Neural crest cell (in vitro differentiated cells): ENCODE results near the gene NUDT2. TPM values are rescaled to one million over a fixed set of nuclear protein-coding genes. Genes with fewer than 3 reads are reported as not detected.

Source experiments
- DNase-seq: peaks from one replicate; pipeline ENCODE4 v3.0.0; 2021; ENCODE audit warnings: low read depth, mixed read lengths, low spot score
- H3K27ac Mint-ChIP-seq: one replicate; pipeline ENCODE4 v1.8.0; 2021; ENCODE audit warnings: mild to moderate bottlenecking, mixed read lengths; ENCODE audit not compliant: unreplicated experiment
- H3K27me3 Mint-ChIP-seq: 2 replicates; pipeline ENCODE4 v1.8.0; 2021; ENCODE audit warnings: low read depth, mild to moderate bottlenecking, mixed read lengths
- H3K36me3 Mint-ChIP-seq: 2 replicates; pipeline ENCODE4 v1.8.0; 2021; ENCODE audit warnings: low read depth, mild to moderate bottlenecking, mixed read lengths
- H3K4me1 Mint-ChIP-seq: 2 replicates; pipeline ENCODE4 v1.8.0; 2021; ENCODE audit warnings: mixed read lengths
- H3K4me3 Mint-ChIP-seq: one replicate; pipeline ENCODE4 v1.8.0; 2021; ENCODE audit warnings: mild to moderate bottlenecking, mixed read lengths
- H3K9me3 Mint-ChIP-seq: 2 replicates; pipeline ENCODE4 v1.8.0; 2021; ENCODE audit warnings: mixed read lengths
- CTCF ChIP-seq: fragments of 200-600 bp; sonication (generic); conservative IDR thresholded peaks from 2 replicates; pipeline ENCODE4 v1.5.0; 2021; ENCODE audit warnings: antibody characterized with exemption, mild to moderate bottlenecking
- total RNA-seq: library from RNA; stranded (reverse); gene quantifications from 2 replicates; pipeline ENCODE4 v1.2.1, GENCODE V29; 2021

Gene NUDT2
- total RNA-seq, 1 donor from 2014 or later: 19.8 TPM

- Mint-ChIP-seq H3K4me1 (no peaks in the 10 kb centered on the region), H3K9me3 (no peaks in the 10 kb centered on the region), H3K36me3 (peaks cover 17% of the 10 kb centered on the region), H3K27me3 (peaks cover 6% of the 10 kb centered on the region), H3K4me3 (no peak overlapping the region), H3K27ac (no peak overlapping the region)
- DNase-seq: no peak
- no peak for TF ChIP-seq CTCF
Measured at GRCh38 chr9:34369636-34370035, 40.3 kb downstream of the NUDT2 start.

- peaks cover 3% of the 10 kb centered on the region for H3K4me1 Mint-ChIP-seq
- TF ChIP-seq CTCF: no peak
- no peak overlapping the region for H3K4me3 Mint-ChIP-seq
- no peak for DNase-seq
- H3K9me3 Mint-ChIP-seq: no peaks in the 10 kb centered on the region
- peaks cover 12% of the 10 kb centered on the region for H3K27me3 Mint-ChIP-seq
- H3K36me3 Mint-ChIP-seq: peaks cover 17% of the 10 kb centered on the region
- no peak overlapping the region for H3K27ac Mint-ChIP-seq
Measured at GRCh38 chr9:34370335-34370969, 41.1 kb downstream of the NUDT2 start.

GRCh38 chr9:34370970-34371880 is 41.9 kb downstream of the NUDT2 start:
- TF ChIP-seq CTCF: no peak
- Mint-ChIP-seq H3K4me3 (no peak overlapping the region), H3K27ac (no peak overlapping the region), H3K36me3 (peaks cover 17% of the 10 kb centered on the region), H3K27me3 (peaks cover 20% of the 10 kb centered on the region), H3K4me1 (peaks cover 8% of the 10 kb centered on the region), H3K9me3 (no peaks in the 10 kb centered on the region)
- no peak for DNase-seq

- no peak for TF ChIP-seq CTCF
- H3K36me3 Mint-ChIP-seq: peaks cover 13% of the 10 kb centered on the region
Measured at GRCh38 chr9:34371886-34372466, 42.6 kb downstream of the NUDT2 start.

GRCh38 chr9:34372467-34373011 is 43.2 kb downstream of the NUDT2 start:
- Mint-ChIP-seq H3K4me3 (peak overlapping the region; percentile 59), H3K4me1 (peaks cover 15% of the 10 kb centered on the region), H3K9me3 (no peaks in the 10 kb centered on the region), H3K27me3 (peaks cover 29% of the 10 kb centered on the region), H3K27ac (no peak overlapping the region), H3K36me3 (peaks cover 13% of the 10 kb centered on the region)
- no peak for DNase-seq
- TF ChIP-seq CTCF: no peak

More at GRCh38 chr9:34371886-34372466, 42.6 kb downstream of the NUDT2 start:
- DNase-seq: no peak
- Mint-ChIP-seq H3K4me1 (peaks cover 12% of the 10 kb centered on the region), H3K27me3 (peaks cover 25% of the 10 kb centered on the region), H3K27ac (no peak overlapping the region), H3K9me3 (no peaks in the 10 kb centered on the region), H3K4me3 (no peak overlapping the region)
